Nephron (organoid): ENCODE measurements around the gene GCAT.
A peak's percentile ranks its signal among the peaks of the same experiment; 100 is the strongest.

ENCODE experiments used
- H3K27ac Mint-ChIP-seq, 3 experiments: 2 replicates each; pipeline ENCODE4 v1.8.0; 2020; ENCODE audit warnings: mixed read lengths in 3 of 3, mild to moderate bottlenecking in 2 of 3, moderate library complexity in 1 of 3
- H3K27me3 Mint-ChIP-seq: 2 replicates; pipeline ENCODE4 v1.8.0; 2021; ENCODE audit warnings: low read depth, mild to moderate bottlenecking, moderate library complexity, mixed read lengths
- H3K36me3 Mint-ChIP-seq: 2 replicates; pipeline ENCODE4 v1.8.0; 2020; ENCODE audit warnings: low read depth, mixed read lengths
- H3K4me1 Mint-ChIP-seq: 2 replicates; pipeline ENCODE4 v1.8.0; 2020; ENCODE audit warnings: mixed read lengths
- H3K4me3 Mint-ChIP-seq, 3 experiments: 2 replicates each; pipeline ENCODE4 v1.8.0; 2020; ENCODE audit warnings: mild to moderate bottlenecking in 3 of 3, mixed read lengths in 3 of 3, moderate library complexity in 2 of 3
- H3K9me3 Mint-ChIP-seq: 2 replicates; pipeline ENCODE4 v1.8.0; 2020; ENCODE audit warnings: mixed read lengths
- CTCF ChIP-seq, 3 experiments: fragments of 200-600 bp; sonication (generic); IDR thresholded peaks; one replicate each; pipeline ENCODE4 v1.5.0; 2021; ENCODE audit warnings: antibody characterized with exemption in 3 of 3; ENCODE audit not compliant: unreplicated experiment in 3 of 3

Gene GCAT

DNA sequence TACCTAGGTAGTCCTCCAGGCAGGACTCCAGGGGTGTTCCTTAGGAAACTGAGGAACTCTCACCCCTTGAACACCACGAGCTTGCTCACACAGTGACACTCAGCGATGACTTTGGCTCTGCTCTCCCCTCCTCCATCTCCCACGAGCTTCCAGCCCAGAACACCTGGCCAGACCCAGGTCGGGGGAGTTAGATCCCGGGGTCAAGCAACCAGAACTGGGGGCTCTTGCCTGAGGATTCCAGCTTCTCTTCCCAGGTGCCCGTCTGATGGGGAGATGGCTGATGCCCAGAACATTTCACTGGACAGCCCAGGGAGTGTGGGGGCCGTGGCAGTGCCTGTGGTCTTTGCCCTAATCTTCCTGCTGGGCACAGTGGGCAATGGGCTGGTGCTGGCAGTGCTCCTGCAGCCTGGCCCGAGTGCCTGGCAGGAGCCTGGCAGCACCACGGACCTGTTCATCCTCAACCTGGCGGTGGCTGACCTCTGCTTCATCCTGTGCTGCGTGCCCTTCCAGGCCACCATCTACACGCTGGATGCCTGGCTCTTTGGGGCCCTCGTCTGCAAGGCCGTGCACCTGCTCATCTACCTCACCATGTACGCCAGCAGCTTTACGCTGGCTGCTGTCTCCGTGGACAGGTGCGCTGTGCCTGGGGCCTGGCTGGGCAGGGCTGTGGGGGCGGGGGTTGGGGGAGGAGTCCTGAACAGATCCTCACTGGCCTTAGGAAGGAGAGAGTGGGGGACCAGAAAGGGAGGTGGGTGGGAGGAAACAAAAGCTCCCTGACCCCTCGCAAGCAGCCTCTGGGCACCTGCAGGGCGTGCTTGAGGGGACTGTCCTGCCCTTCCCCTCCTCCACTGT is 15.6 kb downstream of the GCAT start, which contains the start of gene GALR3:
Gene GALR3 (plus strand): TSS at position 249 of the 852 bp plus-strand sequence. CDS start 25 bp downstream, at position 274.
- Mint-ChIP-seq H3K4me1 (peaks cover 14% of the 10 kb centered on the region), H3K4me3 (peak within 1 kb of the TSS; percentile 52 to 70 (median 67)), H3K9me3 (no peaks in the 10 kb centered on the region), H3K36me3 (peaks cover 5% of the 10 kb centered on the region), H3K27me3 (peaks cover 61% of the 10 kb centered on the region), H3K27ac (no peak within 1 kb of the TSS)
- TF ChIP-seq CTCF (IDR thresholded peaks at IDR 0.05; ENCODE audit: unreplicated experiment in 3 of 3): no peak

DNA sequence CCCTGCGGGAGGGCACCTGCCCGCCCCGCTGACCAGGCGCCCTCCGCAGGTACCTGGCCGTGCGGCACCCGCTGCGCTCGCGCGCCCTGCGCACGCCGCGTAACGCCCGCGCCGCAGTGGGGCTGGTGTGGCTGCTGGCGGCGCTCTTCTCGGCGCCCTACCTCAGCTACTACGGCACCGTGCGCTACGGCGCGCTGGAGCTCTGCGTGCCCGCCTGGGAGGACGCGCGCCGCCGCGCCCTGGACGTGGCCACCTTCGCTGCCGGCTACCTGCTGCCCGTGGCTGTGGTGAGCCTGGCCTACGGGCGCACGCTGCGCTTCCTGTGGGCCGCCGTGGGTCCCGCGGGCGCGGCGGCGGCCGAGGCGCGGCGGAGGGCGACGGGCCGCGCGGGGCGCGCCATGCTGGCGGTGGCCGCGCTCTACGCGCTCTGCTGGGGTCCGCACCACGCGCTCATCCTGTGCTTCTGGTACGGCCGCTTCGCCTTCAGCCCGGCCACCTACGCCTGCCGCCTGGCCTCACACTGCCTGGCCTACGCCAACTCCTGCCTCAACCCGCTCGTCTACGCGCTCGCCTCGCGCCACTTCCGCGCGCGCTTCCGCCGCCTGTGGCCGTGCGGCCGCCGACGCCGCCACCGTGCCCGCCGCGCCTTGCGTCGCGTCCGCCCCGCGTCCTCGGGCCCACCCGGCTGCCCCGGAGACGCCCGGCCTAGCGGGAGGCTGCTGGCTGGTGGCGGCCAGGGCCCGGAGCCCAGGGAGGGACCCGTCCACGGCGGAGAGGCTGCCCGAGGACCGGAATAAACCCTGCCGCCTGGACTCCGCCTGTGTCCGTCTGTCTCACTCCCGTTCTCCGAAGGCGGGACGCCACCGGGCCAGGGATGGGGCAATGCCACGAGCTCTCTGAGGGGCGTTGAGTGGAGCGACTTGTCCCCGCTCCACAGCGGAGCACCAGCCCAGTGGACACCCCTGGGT is 17.2 kb downstream of the GCAT start:
- Mint-ChIP-seq H3K27ac (no peak overlapping the region), H3K27me3 (peaks cover 48% of the 10 kb centered on the region), H3K4me1 (peaks cover 18% of the 10 kb centered on the region), H3K36me3 (peaks cover 10% of the 10 kb centered on the region), H3K9me3 (no peaks in the 10 kb centered on the region), H3K4me3 (peak overlapping the region; percentile 68 to 71 (median 69))
- TF ChIP-seq CTCF (IDR thresholded peaks at IDR 0.05; ENCODE audit: unreplicated experiment in 3 of 3): no peak

DNA sequence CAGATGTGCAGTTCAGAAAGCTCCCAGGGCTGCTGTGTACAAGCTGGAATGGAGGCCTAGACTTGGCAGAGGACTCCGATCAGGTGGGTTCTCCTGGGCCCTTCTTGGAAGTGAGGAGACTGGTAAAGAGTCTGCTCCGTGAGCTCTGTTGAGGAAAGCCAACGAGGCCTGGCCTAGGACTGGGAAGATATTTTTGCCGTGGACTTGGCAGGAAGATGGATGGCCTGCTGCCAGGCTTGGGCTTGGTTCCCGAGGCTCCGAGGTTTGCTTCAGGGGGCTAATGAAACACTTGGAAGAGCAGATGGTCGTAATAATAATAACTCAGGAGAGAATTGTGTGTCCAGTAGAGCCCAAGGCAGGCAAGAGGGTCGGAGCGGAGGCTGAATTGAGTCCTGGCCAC is 19.3 kb downstream of the GCAT start:
- peak overlapping the region in 2 of 3 experiments; percentile 1 to 11 for H3K4me3 Mint-ChIP-seq
- H3K36me3 Mint-ChIP-seq: peaks cover 24% of the 10 kb centered on the region
- TF ChIP-seq CTCF (IDR thresholded peaks at IDR 0.05; ENCODE audit: unreplicated experiment in 3 of 3): no peak
- peak overlapping the region in 1 of 3 experiments; percentile 72 for H3K27ac Mint-ChIP-seq
- H3K4me1 Mint-ChIP-seq: peaks cover 15% of the 10 kb centered on the region
- no peaks in the 10 kb centered on the region for H3K9me3 Mint-ChIP-seq
- peaks cover 30% of the 10 kb centered on the region for H3K27me3 Mint-ChIP-seq

GRCh38 chr22:37830093-37830842 is 22.5 kb downstream of the GCAT start:
- H3K9me3 Mint-ChIP-seq: no peaks in the 10 kb centered on the region
- peaks cover 5% of the 10 kb centered on the region for H3K27me3 Mint-ChIP-seq
- peaks cover 14% of the 10 kb centered on the region for H3K4me1 Mint-ChIP-seq
- TF ChIP-seq CTCF (IDR thresholded peaks at IDR 0.05; ENCODE audit: unreplicated experiment in 3 of 3): no peak
- no peak overlapping the region for H3K27ac Mint-ChIP-seq
- peaks cover 29% of the 10 kb centered on the region for H3K36me3 Mint-ChIP-seq
- H3K4me3 Mint-ChIP-seq: no peak overlapping the region

DNA sequence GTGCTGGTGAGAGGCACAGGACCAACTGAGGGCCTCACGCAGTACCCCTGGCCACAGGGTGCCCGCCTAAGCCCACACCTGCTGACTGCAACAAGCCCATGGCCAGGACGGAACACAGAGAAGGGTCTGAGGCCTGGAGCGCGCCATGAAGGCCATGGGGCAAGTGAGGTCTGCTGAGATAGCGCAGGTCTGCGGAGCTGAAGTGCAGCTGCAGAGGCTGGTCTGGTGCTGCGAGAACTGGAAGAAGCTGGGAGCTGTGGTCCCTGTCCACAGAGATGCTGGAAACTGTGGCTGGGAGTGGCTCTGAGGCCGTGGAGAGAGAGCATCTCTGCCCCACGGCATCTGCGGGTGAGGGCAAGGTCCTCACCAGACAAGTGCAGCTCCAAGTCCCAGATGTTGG is 23.7 kb downstream of the GCAT start:
- no peak for TF ChIP-seq CTCF (IDR thresholded peaks at IDR 0.05; ENCODE audit: unreplicated experiment in 3 of 3)
- Mint-ChIP-seq H3K9me3 (no peaks in the 10 kb centered on the region), H3K4me1 (peaks cover 14% of the 10 kb centered on the region), H3K27me3 (no peaks in the 10 kb centered on the region), H3K36me3 (peaks cover 29% of the 10 kb centered on the region), H3K27ac (no peak overlapping the region), H3K4me3 (no peak overlapping the region)
